Kidney epithelial cell (primary cell): Measurements from ENCODE around the gene TRMT44. TPM values are rescaled to one million over a fixed set of nuclear protein-coding genes. Genes with fewer than 3 reads are reported as not detected.

Experiments
- DNase-seq: peaks from one replicate; pipeline ENCODE4 v3.0.0-alpha.2; 2010; ENCODE audit warnings: low read depth
- H3K27me3 ChIP-seq: 2 replicates; pipeline ENCODE4 v1.6.0; 2011; ENCODE audit warnings: low read length; ENCODE audit not compliant: control insufficient read depth, insufficient read depth
- H3K36me3 ChIP-seq: 2 replicates; pipeline ENCODE4 v1.5.1; 2011; ENCODE audit warnings: low read length; ENCODE audit not compliant: control insufficient read depth, insufficient read depth
- H3K4me3 ChIP-seq: 2 replicates; pipeline ENCODE4 v1.5.1; 2011; ENCODE audit warnings: low read depth, mild to moderate bottlenecking, control low read depth, low read length
- total RNA-seq: library from RNA; depleted of rRNA; stranded (reverse); fragments of >200 nt; gene quantifications from 2 replicates; pipeline ENCODE4 v1.2.3, GENCODE V29; 2015
- TF ChIP-seq, protein P1 (sequence below): IDR thresholded peaks from 2 replicates; pipeline ENCODE4 v1.5.1; 2011; ENCODE audit warnings: mild to moderate bottlenecking, moderate library complexity, low read length, control low read depth, inconsistent platforms; ENCODE audit not compliant: insufficient read depth, poor library complexity, severe bottlenecking

TRMT44 gene
- total RNA-seq, 1 donor from 2014 or later: 22.8 TPM

DNA sequence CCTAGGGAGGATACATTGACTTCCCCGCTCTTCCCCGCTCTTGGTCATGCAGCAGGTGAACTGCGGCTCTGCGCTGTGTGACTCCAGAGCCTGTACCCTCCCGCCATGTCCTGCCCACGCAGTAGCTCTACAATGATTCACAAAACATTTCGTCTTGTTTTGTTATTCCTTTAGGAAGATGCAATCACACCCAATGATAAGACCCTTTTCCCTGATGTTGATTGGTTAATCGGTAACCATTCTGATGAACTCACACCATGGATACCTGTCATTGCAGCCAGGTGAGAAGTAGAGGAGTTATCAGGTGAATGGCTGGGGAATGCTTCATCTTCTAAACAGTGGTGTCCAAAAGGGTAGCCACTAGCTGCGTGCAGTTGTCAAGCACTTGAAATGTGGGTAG, 23.2 kb downstream of the TRMT44 start:
- no peak for DNase-seq
- TF ChIP-seq, protein P1, sequence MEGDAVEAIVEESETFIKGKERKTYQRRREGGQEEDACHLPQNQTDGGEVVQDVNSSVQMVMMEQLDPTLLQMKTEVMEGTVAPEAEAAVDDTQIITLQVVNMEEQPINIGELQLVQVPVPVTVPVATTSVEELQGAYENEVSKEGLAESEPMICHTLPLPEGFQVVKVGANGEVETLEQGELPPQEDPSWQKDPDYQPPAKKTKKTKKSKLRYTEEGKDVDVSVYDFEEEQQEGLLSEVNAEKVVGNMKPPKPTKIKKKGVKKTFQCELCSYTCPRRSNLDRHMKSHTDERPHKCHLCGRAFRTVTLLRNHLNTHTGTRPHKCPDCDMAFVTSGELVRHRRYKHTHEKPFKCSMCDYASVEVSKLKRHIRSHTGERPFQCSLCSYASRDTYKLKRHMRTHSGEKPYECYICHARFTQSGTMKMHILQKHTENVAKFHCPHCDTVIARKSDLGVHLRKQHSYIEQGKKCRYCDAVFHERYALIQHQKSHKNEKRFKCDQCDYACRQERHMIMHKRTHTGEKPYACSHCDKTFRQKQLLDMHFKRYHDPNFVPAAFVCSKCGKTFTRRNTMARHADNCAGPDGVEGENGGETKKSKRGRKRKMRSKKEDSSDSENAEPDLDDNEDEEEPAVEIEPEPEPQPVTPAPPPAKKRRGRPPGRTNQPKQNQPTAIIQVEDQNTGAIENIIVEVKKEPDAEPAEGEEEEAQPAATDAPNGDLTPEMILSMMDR: no peak
- no peak overlapping the region for H3K4me3 ChIP-seq
- H3K27me3 ChIP-seq: no peaks in the 10 kb centered on the region
- no peaks in the 10 kb centered on the region for H3K36me3 ChIP-seq

DNA sequence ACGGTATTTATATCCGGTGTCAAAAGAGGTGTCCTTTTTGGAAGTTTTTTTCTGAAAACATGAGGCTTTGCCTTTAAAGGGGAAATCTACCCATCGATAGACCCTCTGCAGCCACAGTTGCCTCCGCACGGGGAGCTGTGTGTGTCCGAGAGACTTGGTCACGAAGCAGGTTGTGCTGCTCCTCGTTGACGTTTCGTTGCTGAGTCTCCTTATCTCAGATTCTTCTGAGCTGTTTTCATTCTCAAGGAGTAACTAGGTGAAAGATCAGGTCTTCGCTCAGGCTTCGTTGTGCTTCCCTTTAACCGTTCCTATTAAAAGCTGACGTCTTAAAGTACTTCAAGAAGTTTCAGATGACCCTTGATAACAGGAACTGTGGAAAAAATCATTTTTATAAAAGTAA, 23.8 kb downstream of the TRMT44 start:
- Histone ChIP-seq H3K4me3 (no peak overlapping the region), H3K36me3 (no peaks in the 10 kb centered on the region), H3K27me3 (no peaks in the 10 kb centered on the region)
- DNase-seq: no peak
- TF ChIP-seq, protein P1: no peak

DNA sequence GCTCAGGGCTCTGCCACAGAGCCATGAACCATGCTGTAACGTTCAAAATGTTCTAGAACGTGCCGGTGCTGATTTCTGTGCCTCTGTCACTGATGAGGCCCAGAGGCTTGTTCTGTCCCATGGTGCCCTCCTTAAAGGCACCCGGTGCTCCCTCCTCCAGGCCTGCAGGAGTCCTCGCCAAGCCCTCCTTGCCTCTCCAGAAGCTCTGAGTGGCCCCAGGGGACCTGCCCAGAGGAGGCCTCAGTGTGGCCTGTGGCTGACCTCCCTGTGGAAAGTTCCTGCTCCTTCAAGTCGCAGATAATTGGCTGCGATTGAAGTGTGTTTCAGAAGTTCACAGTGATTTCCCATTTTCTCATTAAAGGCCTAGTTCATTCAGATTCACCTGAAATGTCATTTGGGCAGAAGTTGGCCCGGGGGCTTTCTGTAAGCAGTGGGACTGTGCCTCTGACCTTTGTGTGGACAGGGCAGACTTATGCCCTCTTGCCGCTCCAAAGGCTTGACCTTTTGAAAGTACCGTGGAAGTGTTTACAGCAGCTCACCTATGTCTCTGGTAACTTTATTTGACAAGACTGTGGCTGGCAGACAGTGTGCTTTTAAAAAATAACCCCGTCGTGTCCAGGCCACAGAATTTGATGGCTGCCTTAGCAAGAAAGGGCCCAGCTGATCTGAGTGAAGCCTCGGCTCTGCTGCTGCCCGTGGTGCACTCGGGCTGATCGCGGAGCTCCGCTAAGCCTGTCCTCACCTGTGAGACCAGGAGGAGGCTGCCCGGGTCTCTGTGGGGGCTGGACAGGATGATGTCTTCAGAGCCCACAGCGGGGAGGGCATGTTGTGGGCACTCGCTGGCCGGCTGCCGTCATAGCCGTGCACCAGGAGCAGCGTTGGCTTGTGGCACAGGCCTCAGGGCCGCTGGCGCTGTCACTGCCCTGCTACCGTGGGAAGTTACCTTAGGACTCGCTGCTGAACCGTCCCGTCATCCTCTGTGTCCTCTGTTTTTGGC, 25.3 kb downstream of the TRMT44 start:
- TF ChIP-seq, protein P1: no peak
- Histone ChIP-seq H3K36me3 (peaks cover 1% of the 10 kb centered on the region), H3K4me3 (no peak overlapping the region), H3K27me3 (no peaks in the 10 kb centered on the region)
- no peak for DNase-seq

DNA sequence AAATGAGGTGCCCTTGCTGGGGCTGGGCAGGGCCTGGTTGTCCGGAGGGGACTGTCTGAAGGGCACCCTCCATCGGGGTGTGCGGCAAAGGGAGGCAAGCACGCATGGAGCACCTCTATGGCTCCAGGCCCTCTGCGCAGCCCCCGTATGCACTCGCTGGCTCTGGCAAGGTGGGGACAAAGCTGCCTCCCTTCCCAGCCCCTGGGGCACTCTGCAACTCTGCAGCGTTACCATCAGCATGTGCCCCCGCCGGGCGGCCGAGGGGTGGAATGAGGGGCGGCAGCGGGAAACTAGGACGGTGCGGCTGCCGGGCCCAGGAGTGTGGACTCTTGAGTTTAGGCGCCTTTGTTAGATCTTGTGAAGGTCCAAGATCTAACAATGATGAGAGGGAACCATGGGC, 26.4 kb downstream of the TRMT44 start:
- Histone ChIP-seq H3K27me3 (no peaks in the 10 kb centered on the region), H3K36me3 (peaks cover 1% of the 10 kb centered on the region), H3K4me3 (no peak overlapping the region)
- TF ChIP-seq, protein P1: no peak
- no peak for DNase-seq

DNA sequence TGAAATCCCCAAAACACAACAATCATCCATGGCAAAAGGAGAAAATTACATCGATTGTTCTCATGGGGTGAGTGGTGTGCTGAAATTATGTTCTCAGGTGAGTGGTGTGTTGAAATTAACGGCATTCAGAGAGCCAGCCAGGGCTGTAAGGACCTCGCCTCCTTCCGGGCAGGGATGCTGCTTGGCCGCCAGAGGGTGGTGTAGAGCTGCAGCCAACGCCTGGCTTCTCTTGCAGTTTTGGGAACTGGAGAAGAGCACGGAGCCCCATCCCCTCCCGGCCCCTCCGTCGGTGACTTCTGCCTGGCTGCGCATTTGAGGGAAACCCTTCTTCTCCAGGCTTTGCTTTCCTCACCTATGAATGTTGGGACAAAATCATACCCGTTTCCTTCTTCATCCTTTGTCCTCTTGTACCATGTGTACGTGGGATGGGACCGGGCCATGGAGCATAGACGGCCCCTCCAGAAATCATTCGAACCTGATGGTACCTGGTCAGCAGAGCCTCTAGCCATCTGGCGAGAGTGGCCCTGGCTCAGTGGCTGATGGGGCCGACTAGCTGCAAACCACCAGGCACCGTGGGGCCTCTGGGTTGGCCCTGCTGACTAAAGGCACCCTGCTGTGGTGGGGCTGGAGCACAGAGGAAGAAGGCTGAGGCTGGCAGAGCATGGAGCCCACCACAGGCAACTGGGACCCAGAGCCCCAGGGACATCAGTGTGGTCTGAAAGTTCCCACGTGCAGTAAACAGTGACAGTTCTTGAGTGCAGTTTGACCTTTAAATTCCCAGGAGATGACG, 28.4 kb downstream of the TRMT44 start:
- DNase-seq: no peak
- Histone ChIP-seq H3K27me3 (no peaks in the 10 kb centered on the region), H3K36me3 (peaks cover 1% of the 10 kb centered on the region), H3K4me3 (no peak overlapping the region)
- TF ChIP-seq, protein P1: peak; percentile 99
